Measurements from ENCODE around the gene QSOX2. TPM values are rescaled to one million over a fixed set of nuclear protein-coding genes. Genes with fewer than 3 reads are reported as not detected.

The QSOX2 gene
- total RNA-seq, 2 donors from 2014 or later, result 7.2 to 13.5 TPM

DNA sequence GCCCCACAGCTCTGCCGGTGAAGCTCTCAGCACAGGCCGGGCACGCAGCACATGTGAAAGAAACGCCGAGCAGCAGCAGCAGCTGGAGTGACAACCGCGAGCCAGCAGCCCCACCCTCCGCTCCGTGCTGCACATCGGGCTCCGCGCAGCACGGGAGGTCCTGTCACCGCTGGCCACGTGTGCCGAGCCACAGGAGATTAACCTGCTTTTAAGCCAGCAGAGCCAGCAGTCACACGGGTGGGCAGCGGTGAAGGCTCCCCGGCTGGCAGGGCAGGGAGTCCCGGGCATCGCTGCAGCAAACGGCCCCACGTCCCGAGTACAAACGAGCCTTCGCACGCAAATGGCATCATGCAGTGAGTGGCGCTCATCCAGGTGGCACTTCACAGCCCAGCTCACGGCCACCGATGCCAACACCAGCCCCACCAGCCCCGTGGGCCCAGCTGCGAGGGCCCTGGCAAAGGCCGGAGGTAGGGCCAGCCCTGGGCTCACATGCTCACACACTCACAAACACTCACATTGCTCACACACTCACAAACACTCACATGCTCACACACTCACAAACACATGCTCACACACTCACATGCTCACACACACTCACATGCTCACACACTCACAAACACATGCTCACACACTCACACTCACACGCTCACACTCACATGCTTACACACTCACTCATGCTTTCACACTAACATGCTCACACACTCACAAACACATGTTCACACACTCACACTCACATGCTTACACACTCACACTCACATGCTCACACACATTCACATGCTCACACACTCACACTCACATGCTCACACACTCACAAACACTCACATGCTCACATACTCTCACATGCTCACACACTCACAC, 47.2 kb upstream of the QSOX2 start:
- Histone ChIP-seq H3K9me3 (no peaks in the 10 kb centered on the region), H3K27ac (no peak overlapping the region), H3K36me3 (no peaks in the 10 kb centered on the region), H3K4me3 (no peak overlapping the region), H3K4me1 (ENCODE audit: control insufficient read depth in 1 of 2, low read depth in 2 of 2) (no peaks in the 10 kb centered on the region), H3K27me3 (replicated peaks; ENCODE audit: insufficient read depth) (no peaks in the 10 kb centered on the region)
- TF ChIP-seq, protein P1, sequence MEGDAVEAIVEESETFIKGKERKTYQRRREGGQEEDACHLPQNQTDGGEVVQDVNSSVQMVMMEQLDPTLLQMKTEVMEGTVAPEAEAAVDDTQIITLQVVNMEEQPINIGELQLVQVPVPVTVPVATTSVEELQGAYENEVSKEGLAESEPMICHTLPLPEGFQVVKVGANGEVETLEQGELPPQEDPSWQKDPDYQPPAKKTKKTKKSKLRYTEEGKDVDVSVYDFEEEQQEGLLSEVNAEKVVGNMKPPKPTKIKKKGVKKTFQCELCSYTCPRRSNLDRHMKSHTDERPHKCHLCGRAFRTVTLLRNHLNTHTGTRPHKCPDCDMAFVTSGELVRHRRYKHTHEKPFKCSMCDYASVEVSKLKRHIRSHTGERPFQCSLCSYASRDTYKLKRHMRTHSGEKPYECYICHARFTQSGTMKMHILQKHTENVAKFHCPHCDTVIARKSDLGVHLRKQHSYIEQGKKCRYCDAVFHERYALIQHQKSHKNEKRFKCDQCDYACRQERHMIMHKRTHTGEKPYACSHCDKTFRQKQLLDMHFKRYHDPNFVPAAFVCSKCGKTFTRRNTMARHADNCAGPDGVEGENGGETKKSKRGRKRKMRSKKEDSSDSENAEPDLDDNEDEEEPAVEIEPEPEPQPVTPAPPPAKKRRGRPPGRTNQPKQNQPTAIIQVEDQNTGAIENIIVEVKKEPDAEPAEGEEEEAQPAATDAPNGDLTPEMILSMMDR (IDR thresholded peaks at IDR 0.05), result no peak
- DNase-seq (ENCODE audit: low spot score) (no peak), ATAC-seq (ENCODE audit: insufficient number of reproducible peaks, low FRiP score, low read depth) (no peak)

DNA sequence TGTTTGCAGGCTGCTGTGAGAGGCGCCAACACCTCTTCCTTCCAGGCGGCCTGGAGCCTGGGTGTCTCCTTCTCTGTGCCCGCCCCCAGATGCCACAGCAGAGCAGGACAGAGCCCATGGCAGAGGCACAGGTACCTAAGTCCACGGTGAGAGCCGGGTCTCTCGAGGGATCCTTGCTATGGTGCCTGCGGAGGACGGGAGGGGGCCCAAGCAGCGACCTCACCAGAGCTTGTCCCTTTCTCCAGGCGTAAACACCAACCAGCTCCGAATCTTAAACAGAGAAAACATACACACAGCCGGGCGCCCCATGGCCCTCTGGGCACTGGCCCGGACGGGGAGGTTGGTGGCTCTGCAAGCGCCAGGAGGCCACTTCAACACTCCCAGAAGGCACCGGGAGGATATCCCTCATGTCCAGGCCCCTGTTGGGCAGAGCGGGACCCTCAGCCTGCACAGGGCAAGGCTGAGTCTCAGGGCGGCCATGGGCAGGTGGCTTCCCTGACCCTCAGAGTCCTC, 46.5 kb upstream of the QSOX2 start:
- ATAC-seq (ENCODE audit: insufficient number of reproducible peaks, low FRiP score, low read depth), result no peak
- H3K27me3 ChIP-seq (replicated peaks; ENCODE audit: insufficient read depth), result no peaks in the 10 kb centered on the region
- DNase-seq (ENCODE audit: low spot score), result no peak
- H3K4me1 ChIP-seq (ENCODE audit: control insufficient read depth in 1 of 2, low read depth in 2 of 2), result no peaks in the 10 kb centered on the region
- no peak overlapping the region for H3K27ac ChIP-seq
- H3K4me3 ChIP-seq, result no peak overlapping the region
- TF ChIP-seq, protein P1 (IDR thresholded peaks at IDR 0.05), result no peak
- no peaks in the 10 kb centered on the region for H3K36me3 ChIP-seq
- no peaks in the 10 kb centered on the region for H3K9me3 ChIP-seq

DNA sequence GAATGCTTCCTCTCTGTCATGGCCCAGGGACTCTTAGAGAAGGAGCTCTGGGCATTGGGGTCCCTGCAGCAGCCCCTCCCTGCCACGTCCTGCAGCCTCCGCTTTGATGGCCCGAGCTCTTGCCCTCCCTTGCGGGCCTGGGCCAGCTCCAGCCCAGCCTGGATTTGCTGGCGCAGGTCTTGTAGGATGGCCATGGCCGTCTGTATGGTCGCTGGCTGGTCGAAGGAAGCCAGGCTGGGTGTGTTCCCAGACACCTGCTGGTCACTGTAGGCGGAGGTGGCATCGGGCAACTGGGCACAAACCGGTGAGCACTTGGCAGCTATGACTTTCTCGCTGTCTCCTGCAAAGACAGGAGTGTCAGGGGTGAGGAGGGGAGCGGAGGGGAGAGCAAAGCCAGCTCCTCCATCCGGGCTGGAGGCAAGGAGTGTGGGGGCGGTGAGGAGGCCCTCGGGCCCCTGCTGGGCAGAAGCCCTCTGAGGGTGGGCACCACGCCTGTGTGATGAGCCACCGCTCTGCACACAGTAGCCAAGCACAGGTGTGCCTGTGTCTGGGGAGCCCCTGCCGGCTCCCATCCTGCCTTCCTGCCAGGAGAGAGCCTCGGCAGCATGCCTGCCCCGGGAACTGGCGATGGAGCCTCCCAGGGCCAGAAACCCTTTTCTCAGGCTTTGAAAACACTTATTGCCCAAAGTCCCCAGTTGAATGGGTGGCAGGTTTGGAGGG, 45.9 kb upstream of the QSOX2 start:
- H3K27ac ChIP-seq, result no peak overlapping the region
- H3K27me3 ChIP-seq (replicated peaks; ENCODE audit: insufficient read depth), result no peaks in the 10 kb centered on the region
- no peak overlapping the region for H3K4me3 ChIP-seq
- no peaks in the 10 kb centered on the region for H3K4me1 ChIP-seq (ENCODE audit: control insufficient read depth in 1 of 2, low read depth in 2 of 2)
- H3K9me3 ChIP-seq, result no peaks in the 10 kb centered on the region
- TF ChIP-seq, protein P1 (IDR thresholded peaks at IDR 0.05), result no peak
- no peak for DNase-seq (ENCODE audit: low spot score)
- no peak for ATAC-seq (ENCODE audit: insufficient number of reproducible peaks, low FRiP score, low read depth)
- H3K36me3 ChIP-seq, result no peaks in the 10 kb centered on the region

DNA sequence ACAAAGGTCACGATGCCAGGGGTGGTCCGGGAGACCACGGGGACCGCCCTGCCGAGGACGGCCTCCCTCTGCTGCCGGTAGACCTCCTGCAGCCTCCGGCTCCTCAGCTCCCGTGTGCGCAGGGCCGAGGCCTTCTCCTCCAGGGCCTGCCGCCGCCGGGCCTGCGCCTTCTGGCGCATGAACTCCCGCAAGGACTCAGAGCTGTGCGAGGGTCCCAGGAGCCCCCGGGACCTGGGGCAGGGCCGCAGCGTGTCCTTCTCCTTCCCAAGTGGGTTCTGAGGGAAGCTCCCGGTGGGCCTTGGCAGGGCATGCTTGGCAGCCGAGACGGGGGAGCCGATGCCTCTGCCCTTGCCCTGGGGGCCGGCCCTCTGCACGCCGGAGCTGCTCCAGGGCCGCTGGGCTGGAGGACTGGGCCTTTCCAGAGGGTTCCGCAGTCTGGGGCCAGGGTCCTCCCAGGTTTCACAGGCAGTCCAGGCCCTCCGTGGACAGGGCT, 44.9 kb upstream of the QSOX2 start:
- TF ChIP-seq, protein P1 (IDR thresholded peaks at IDR 0.05), result no peak
- no peaks in the 10 kb centered on the region for H3K36me3 ChIP-seq
- H3K27ac ChIP-seq, result no peak overlapping the region
- DNase-seq (ENCODE audit: low spot score), result no peak
- no peak for ATAC-seq (ENCODE audit: insufficient number of reproducible peaks, low FRiP score, low read depth)
- H3K9me3 ChIP-seq, result no peaks in the 10 kb centered on the region
- H3K27me3 ChIP-seq (replicated peaks; ENCODE audit: insufficient read depth), result no peaks in the 10 kb centered on the region
- H3K4me1 ChIP-seq (ENCODE audit: control insufficient read depth in 1 of 2, low read depth in 2 of 2), result no peaks in the 10 kb centered on the region
- H3K4me3 ChIP-seq, result no peak overlapping the region
